GM18868 (cell line): ENCODE data around the gene CXCL6.

Experiments
- ATAC-seq: cut with Tn5 transposase; IDR thresholded peaks from one replicate; pipeline ENCODE4 v1.9.1; 2021; ENCODE audit warnings: mild to moderate bottlenecking, moderate library complexity; ENCODE audit not compliant: unreplicated experiment

The CXCL6 gene

DNA sequence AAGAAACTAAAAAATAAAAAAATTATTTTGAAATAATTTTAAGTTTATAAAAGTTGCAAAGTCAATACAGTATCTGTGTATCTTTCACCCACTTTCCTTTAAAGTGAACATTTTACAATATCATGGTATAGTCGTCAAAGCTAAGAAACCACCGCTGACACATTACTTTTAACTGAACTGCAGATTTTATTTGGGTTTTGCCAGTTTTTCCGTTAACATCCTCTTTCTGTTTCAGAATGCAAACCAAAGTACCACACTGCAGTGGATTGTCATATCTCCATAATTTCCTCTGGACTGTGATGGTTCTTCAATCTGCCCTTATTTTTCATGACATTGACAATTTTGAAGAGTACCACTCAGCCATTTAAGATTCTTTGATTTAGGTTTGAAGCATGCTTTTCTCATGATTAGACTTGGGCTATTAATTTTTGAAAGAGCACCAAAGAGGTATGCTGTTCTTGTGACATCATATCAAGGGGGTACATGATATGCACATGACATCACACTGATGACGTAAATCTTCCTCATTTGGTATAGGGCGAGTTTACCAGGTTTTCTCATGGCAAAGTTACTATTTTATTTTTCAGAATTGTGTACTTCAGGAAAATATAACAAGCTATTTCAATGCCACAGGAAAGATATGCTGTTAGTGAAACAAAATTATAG lies 29.1 kb downstream of the CXCL6 start:
- ATAC-seq: no peak

- no peak for ATAC-seq
Observed at GRCh38 chr4:73866246-73866645, 29.8 kb downstream of the CXCL6 start.

DNA sequence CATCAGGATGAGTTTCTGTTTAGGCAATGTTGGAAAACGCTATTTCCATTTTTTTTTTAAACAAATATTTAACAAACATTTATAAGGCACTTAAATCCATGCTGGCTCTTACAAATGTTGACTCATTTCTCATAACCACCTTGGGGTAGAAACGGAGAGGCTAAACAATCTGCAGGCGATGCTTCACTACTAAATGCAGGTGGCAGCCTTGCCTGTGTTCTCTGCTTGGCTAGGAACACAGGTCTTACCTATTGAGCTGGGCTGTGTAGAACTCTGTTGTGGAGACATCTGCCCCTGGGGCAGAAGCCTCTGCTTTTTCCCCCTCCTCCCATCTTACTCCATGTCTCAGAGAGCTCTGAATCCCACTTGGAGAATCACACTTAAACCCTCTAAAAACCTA lies 31.3 kb downstream of the CXCL6 start:
- no peak for ATAC-seq

DNA sequence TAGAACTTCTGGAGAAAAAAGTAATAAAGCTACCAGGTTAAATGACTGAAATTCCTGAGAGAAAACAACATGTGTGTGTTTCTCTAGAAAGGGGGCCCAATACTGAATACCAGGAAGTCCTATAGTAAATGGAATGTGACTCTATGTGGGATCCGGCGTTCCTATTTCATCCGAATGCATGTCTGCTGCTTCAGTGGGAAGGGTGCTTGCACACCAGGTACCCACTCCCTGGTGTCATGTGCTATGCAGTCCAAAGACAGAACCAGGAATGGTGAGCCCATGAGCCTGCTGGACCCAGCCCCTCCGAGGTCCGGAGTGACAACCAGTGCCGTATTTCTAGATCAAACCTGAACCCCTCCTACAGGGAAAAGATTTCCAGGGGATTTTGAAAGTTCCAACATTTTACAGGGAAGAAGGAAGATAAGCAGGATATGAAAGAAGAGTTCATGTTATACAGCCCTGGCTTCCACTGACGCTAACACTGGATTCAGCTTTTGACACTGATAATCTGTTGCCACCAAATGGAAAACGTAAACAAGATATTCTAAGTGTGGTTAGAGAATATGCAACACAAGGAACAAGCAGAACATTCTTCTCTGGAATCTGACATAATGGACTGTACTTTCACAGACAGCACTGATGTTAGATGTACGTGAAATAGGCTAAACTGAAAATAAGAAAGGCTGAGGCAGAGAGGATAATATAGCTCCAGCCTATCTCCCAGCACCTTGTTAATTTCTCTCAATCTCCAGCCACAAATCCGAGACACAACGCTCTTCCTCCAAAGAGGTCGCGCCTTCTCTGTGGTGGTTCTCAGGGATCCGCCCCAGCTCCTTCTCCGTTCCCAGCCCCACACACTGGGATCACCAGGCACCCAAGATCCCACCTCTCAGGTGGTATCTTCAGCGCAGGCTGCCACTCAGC lies 32.0 kb downstream of the CXCL6 start:
- no peak for ATAC-seq

DNA sequence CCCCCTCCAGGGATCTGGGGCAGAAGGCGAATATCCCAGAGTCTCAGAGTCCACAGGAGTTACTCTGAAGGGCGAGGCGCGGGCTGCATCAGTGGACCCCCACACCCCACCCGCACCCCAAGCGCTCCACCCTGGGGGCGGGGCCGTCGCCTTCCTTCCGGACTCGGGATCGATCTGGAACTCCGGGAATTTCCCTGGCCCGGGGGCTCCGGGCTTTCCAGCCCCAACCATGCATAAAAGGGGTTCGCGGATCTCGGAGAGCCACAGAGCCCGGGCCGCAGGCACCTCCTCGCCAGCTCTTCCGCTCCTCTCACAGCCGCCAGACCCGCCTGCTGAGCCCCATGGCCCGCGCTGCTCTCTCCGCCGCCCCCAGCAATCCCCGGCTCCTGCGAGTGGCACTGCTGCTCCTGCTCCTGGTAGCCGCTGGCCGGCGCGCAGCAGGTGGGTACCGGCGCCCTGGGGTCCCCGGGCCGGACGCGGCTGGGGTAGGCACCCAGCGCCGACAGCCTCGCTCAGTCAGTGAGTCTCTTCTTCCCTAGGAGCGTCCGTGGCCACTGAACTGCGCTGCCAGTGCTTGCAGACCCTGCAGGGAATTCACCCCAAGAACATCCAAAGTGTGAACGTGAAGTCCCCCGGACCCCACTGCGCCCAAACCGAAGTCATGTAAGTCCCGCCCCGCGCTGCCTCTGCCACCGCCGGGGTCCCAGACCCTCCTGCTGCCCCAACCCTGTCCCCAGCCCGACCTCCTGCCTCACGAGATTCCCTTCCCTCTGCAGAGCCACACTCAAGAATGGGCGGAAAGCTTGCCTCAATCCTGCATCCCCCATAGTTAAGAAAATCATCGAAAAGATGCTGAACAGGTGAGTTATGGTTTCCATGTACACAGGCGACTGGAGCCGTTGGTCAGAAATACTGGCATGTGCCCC lies 32.9 kb downstream of the CXCL6 start, which contains the start of gene CXCL1:
Gene CXCL1 (plus strand): TSS at position 264 of the 926 bp plus-strand sequence. CDS start 78 bp downstream, at position 342.
- ATAC-seq: no peak

- ATAC-seq: no peak
Observed at GRCh38 chr4:73870260-73870659, 33.8 kb downstream of the CXCL6 start.

GRCh38 chr4:73870768-73871167 lies 34.3 kb downstream of the CXCL6 start:
- ATAC-seq: no peak

DNA sequence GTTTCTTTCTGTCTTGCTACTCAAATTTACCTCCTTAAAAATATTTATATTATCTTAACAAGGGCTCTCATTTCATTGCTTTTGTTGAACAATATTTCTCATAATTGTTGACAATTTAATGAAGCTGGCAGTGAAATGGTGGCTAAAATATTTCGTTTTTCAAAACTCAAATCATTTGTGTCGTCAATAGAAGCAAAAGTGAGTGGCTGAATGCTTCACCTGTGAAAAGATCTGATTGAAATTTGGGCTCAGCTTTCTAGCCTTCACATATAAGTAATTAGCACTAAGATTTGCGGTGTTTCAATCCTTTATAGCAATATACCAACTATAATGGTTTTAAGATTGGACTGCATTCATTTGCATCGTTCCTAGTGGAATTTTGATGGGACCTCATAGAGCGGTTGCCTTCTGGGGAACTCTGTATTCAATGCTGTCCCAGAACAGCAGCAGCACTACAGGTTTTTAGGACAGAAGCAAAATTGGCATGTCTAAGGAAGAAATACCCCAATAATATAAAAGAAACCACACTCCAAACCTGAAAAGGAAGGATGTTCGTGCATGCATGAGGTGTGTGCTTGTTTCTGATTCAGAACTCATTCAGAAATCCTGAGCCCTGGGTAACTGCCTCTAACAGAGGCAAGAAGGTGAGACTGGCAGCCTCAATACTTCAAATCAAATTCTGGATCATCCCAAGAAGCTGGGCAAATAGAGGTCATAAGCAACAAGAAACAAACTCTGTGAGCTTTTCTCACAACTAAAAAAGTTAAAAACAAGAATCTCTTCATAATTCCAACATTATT lies 35.2 kb downstream of the CXCL6 start:
- ATAC-seq: no peak

GRCh38 chr4:73872316-73873108 lies 36.0 kb downstream of the CXCL6 start:
- ATAC-seq: no peak

DNA sequence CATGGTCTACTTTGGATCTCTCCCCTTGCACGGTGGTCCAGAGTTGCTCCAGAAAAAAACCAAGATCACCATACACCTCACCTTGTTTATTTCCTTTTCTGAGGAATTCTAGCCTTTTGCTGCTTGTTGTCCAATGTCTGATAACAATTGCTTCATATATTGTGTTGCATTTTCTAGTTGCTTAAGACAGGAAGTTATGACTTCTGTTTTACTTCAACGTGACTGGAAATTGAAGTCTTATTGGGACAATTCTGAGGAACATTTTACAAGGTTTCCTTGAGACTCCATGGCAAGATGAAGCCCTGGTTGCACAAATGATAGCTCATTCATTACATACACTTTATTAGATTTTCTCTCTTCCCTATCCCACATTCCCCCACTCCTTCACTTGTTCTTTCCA lies 37.9 kb downstream of the CXCL6 start:
- no peak for ATAC-seq

GRCh38 chr4:73875401-73875800 lies 38.9 kb downstream of the CXCL6 start:
- ATAC-seq: no peak

DNA sequence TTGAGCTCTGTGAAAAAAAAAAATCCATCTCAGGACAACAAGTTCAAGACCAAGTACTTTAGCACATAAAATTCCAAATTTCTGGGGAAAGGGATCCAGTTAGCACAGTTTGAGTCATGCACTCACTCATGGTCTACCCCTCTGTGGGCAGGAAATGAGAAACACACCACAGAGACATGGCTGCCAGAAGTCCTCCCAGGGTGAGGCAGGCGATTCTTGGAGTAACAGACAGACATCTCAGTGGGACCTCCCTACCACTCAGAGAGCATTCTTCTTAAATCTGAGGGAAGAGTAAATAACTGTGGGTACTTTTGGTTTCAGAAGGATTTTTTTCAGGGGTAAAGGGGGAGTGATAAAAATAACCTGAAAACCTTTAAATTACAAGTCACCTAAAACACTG lies 46.8 kb downstream of the CXCL6 start:
- ATAC-seq: no peak

- no peak for ATAC-seq
Observed at GRCh38 chr4:73885574-73886267, 49.2 kb downstream of the CXCL6 start.
